ENCODE measurements around the gene NAGK. TPM values are rescaled to one million over a fixed set of nuclear protein-coding genes. Genes with fewer than 3 reads are reported as not detected.
"Not testable (repeated sequence)": the region's sequence is repeated elsewhere in the genome, so short reads cannot be mapped to it uniquely, and the experiment has no call there.

Gene NAGK
- polyA plus RNA-seq, 1 donor, result 74.0 TPM

DNA sequence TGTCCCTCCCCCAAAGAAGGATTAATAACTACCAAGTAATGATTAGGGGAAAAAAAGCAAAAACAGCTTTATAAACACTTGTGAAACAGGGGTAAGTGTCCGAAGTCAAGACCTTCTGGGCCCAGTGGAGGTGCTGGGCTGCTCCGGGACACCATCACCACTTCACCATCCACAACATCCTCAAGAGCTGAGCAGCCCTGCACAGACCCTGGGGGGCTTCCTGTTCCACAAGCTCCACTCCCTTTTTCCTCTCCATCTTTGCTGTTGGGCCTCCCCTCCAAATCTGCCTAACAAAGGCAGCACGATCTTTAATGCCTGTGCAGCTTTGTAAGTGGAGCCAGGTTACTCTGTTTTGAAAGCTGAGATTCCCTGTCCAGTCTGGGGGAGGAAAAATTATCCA, 14.8 kb downstream of the NAGK start:
- H3K4me1 ChIP-seq (ENCODE audit: control insufficient read depth, insufficient read depth, low read length); H3K4me3 ChIP-seq (ENCODE audit: low read length); H3K27ac ChIP-seq (ENCODE audit: low read length); H3K9me3 ChIP-seq (ENCODE audit: control insufficient read depth, low read depth, low read length); DNase-seq; H3K36me3 ChIP-seq (ENCODE audit: control insufficient read depth, insufficient read depth, low read length): not testable (repeated sequence)
- no CpG with 5 or more reads among the region's 3 CpGs for WGBS (ENCODE audit: insufficient coverage, low lambda C conversion rate)
- peaks cover 16% of the 10 kb centered on the region for H3K27me3 ChIP-seq (ENCODE audit: control insufficient read depth, insufficient read depth, low read length)

DNA sequence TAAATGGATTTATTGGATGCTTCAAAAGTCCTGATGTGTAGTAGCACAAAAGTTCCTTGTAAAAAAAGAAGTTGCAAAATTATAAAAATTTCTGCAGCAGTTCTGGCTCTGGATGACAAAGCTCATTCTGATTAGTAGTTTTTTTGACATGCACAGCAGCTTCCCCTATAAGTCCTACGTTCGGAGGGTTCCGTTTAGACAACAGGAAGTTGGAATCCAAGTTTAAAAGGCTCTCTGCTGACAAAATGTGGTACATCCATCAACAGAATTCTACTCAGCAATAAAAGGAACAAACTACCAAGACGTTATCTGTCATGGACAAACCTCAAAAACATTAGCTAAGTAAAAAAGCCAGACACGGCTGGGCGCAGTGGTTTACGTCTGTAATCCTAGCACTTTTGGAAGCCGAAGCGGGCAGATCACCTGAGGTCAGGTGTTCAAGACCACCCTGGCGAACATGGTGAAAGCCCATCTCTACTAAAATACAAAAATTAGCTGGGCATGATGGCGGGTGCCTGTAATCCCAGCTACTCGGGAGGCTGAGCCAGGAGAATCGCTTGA, 15.4 kb downstream of the NAGK start:
- not testable (repeated sequence) for H3K9me3 ChIP-seq (ENCODE audit: control insufficient read depth, low read depth, low read length); H3K36me3 ChIP-seq (ENCODE audit: control insufficient read depth, insufficient read depth, low read length); H3K4me1 ChIP-seq (ENCODE audit: control insufficient read depth, insufficient read depth, low read length); H3K4me3 ChIP-seq (ENCODE audit: low read length); DNase-seq; H3K27ac ChIP-seq (ENCODE audit: low read length)
- peaks cover 16% of the 10 kb centered on the region for H3K27me3 ChIP-seq (ENCODE audit: control insufficient read depth, insufficient read depth, low read length)
- WGBS (ENCODE audit: insufficient coverage, low lambda C conversion rate), result no CpG with 5 or more reads among the region's 13 CpGs

DNA sequence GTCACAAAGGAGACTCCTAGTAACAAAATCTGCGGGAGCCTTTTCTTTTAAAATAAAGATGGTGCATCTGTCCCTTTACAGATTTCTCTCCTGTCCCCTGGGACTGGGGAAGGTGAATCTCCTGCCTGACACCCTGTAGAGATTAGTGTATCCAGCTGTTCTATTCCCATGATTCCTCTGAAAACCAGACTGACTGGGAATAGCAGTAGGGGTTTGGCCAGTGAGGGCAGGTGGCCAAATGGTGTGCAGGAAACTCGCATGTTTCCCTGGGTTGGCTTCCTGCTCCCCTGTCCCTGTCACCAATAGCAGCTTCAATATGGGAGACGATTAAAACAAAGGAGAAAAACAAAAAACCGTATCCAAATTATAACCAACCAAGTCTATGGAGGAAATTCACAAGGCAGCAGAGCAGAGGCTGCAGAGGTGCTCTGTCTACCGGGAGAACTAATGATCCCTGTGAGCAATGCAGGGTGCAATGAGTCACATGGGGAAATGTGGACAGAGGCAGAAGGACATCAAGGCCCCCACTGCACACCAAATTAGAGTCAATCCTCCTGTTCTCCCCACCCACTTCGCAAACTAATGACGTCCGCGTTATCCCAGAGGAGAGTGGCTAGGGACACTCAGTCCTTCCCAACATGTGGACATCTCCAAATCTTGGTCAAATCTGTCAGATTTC, 17.0 kb downstream of the NAGK start:
- not testable (repeated sequence) for DNase-seq; H3K27ac ChIP-seq (ENCODE audit: low read length); H3K4me3 ChIP-seq (ENCODE audit: low read length); H3K4me1 ChIP-seq (ENCODE audit: control insufficient read depth, insufficient read depth, low read length); H3K36me3 ChIP-seq (ENCODE audit: control insufficient read depth, insufficient read depth, low read length); H3K9me3 ChIP-seq (ENCODE audit: control insufficient read depth, low read depth, low read length)
- peaks cover 16% of the 10 kb centered on the region for H3K27me3 ChIP-seq (ENCODE audit: control insufficient read depth, insufficient read depth, low read length)
- WGBS (ENCODE audit: insufficient coverage, low lambda C conversion rate), result no CpG with 5 or more reads among the region's 9 CpGs

DNA sequence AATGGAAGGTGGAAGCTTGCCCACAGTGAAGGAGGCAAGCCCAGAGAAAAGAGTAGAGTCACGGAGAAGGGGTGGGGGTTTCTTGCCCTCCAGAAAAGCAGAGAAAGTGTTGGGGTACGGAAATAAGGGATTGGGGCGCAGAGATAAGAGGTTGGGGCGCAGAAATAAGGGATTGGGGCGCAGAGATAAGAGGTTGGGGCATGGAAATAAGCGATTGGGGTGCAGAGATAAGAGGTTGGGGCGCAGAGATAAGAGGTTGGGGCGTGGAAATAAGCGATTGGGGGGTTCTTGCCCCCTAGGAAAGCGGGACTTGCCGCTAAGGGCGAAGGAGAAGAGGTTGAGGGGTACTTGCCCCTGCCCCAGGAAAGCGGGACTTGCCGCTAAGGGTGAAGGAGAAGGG, 21.0 kb downstream of the NAGK start:
- WGBS (ENCODE audit: insufficient coverage, low lambda C conversion rate), result no CpG with 5 or more reads among the region's 14 CpGs
- H3K9me3 ChIP-seq (ENCODE audit: control insufficient read depth, low read depth, low read length); H3K36me3 ChIP-seq (ENCODE audit: control insufficient read depth, insufficient read depth, low read length); DNase-seq; H3K27ac ChIP-seq (ENCODE audit: low read length); H3K4me1 ChIP-seq (ENCODE audit: control insufficient read depth, insufficient read depth, low read length); H3K4me3 ChIP-seq (ENCODE audit: low read length): not testable (repeated sequence)
- peaks cover 16% of the 10 kb centered on the region for H3K27me3 ChIP-seq (ENCODE audit: control insufficient read depth, insufficient read depth, low read length)

DNA sequence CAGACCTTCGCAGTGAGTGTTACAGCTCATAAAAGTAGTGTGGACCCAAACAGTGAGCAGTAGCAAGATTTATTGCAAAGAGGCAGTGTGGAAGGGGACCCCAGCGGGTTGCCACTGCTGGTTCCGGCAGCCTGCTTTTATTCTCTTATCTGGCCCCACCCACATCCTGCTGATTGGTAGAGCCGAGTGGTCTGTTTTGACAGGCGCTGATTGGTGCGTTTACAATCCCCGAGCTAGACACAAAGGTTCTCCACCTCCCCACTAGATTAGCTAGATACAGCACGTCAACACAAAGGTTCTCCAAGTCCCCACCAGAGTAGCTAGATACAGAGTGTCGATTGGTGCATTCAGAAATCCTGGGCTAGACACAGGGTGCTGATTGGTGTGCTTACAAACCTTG, 23.4 kb downstream of the NAGK start:
- DNase-seq; H3K27me3 ChIP-seq (ENCODE audit: control insufficient read depth, insufficient read depth, low read length); H3K4me3 ChIP-seq (ENCODE audit: low read length); H3K4me1 ChIP-seq (ENCODE audit: control insufficient read depth, insufficient read depth, low read length); H3K9me3 ChIP-seq (ENCODE audit: control insufficient read depth, low read depth, low read length); H3K27ac ChIP-seq (ENCODE audit: low read length); H3K36me3 ChIP-seq (ENCODE audit: control insufficient read depth, insufficient read depth, low read length): not testable (repeated sequence)
- WGBS (ENCODE audit: insufficient coverage, low lambda C conversion rate), result no CpG with 5 or more reads among the region's 9 CpGs

DNA sequence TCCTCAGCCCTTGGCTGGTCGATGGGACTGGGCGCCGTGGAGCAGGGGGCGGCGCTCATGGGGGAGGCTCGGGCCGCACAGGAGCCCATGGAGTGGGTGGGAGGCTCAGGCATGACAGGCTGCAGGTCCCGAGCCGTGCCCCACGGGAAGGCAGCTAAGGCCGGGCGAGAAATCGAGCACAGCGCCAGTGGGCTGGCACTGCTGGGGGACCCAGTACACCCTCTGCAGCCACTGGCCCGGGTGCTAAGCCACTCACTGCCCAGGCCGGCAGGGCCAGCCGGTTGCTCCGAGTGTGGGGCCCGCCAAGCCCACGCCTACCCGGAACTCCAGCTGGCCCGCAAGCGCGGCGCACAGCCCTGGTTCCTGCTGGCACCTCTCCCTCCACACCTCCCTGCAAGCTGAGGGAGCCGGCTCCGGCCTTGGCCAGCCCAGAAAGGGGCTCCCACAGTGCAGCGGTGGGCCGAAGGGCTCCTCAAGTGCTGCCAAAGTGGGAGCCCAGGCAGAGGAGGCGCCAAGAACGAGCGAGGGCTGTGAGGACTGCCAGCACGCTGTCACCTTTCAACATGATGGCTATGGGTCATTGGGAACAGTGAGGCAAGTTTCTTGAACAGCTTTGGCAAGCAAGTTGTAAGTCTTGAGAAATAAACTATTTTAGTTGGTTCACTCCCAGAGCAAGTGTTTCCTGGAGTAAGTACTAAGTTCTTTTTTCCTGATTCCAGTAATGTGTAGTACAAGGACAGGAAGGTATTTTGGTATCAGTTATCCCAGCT, 24.2 kb downstream of the NAGK start:
- H3K27ac ChIP-seq (ENCODE audit: low read length); H3K4me3 ChIP-seq (ENCODE audit: low read length); H3K9me3 ChIP-seq (ENCODE audit: control insufficient read depth, low read depth, low read length); H3K27me3 ChIP-seq (ENCODE audit: control insufficient read depth, insufficient read depth, low read length); DNase-seq; H3K4me1 ChIP-seq (ENCODE audit: control insufficient read depth, insufficient read depth, low read length); H3K36me3 ChIP-seq (ENCODE audit: control insufficient read depth, insufficient read depth, low read length): not testable (repeated sequence)
- no CpG with 5 or more reads among the region's 33 CpGs for WGBS (ENCODE audit: insufficient coverage, low lambda C conversion rate)

DNA sequence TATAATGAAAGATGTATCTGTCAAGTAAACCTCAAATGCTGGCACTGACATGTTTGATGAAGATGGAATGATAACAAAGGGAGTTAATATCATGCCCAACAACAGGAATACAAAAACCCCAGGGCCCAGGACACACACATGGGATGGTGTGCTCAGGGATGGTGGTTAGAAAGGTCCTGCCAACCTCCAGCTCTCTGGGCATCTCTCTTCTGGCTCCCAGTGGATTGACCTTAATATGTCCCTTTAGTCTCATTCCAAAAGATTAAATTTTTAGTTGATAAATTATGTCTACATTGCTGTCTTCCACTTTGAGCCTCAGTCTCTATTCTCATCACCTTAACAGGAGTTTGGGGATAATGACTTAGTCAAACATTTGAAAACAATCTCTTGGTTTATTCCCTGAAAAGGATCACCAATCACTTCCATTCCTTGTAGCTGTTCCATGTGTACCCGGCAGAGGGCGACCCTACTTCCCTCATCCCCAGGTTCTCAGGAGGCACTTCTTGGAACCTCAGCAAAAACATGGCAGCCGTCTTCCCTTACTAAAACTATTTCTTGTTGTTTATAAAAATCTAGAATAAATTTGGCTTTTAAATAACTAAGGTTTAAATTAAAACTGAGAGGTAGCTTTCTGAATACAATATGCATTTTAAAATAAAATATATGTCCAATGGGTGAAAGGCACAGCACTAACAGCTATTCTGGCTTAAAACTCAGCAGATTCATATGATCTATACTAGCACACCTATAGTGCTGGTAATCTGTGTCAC, 31.9 kb downstream of the NAGK start:
- WGBS (ENCODE audit: insufficient coverage, low lambda C conversion rate), result no CpG with 5 or more reads among the region's 3 CpGs
- peak; percentile 16 to 30 for DNase-seq
- Histone ChIP-seq H3K4me1 (ENCODE audit: control insufficient read depth, insufficient read depth, low read length) (no peaks in the 10 kb centered on the region), H3K27me3 (ENCODE audit: control insufficient read depth, insufficient read depth, low read length) (no peaks in the 10 kb centered on the region), H3K9me3 (ENCODE audit: control insufficient read depth, low read depth, low read length) (no peaks in the 10 kb centered on the region), H3K4me3 (ENCODE audit: low read length) (no peak overlapping the region), H3K27ac (ENCODE audit: low read length) (no peak overlapping the region), H3K36me3 (ENCODE audit: control insufficient read depth, insufficient read depth, low read length) (no peaks in the 10 kb centered on the region)

DNA sequence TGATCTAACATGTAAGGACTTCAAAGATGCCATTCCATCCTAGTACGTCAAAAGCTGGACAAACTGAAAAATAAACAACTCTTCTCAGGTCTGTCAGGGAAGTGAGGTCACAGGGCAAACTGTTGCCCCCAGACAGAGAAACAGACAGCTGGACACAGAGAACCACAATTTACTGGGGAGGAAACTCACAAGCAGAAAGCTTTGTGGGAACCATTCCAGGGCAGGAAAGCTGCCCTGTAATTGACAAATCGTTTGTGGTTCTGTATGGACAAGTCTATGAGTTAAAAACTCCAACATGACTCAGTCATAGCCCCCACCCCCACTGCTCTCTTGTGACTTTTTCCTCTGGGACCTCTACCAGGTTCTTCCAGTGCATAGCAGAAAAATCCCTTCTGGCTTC, 33.2 kb downstream of the NAGK start:
- Histone ChIP-seq H3K36me3 (ENCODE audit: control insufficient read depth, insufficient read depth, low read length) (no peaks in the 10 kb centered on the region), H3K27me3 (ENCODE audit: control insufficient read depth, insufficient read depth, low read length) (no peaks in the 10 kb centered on the region), H3K4me3 (ENCODE audit: low read length) (no peak overlapping the region), H3K4me1 (ENCODE audit: control insufficient read depth, insufficient read depth, low read length) (no peaks in the 10 kb centered on the region), H3K27ac (ENCODE audit: low read length) (no peak overlapping the region), H3K9me3 (ENCODE audit: control insufficient read depth, low read depth, low read length) (no peaks in the 10 kb centered on the region)
- no peak for DNase-seq
- no CpG with 5 or more reads among the region's 2 CpGs for WGBS (ENCODE audit: insufficient coverage, low lambda C conversion rate)

DNA sequence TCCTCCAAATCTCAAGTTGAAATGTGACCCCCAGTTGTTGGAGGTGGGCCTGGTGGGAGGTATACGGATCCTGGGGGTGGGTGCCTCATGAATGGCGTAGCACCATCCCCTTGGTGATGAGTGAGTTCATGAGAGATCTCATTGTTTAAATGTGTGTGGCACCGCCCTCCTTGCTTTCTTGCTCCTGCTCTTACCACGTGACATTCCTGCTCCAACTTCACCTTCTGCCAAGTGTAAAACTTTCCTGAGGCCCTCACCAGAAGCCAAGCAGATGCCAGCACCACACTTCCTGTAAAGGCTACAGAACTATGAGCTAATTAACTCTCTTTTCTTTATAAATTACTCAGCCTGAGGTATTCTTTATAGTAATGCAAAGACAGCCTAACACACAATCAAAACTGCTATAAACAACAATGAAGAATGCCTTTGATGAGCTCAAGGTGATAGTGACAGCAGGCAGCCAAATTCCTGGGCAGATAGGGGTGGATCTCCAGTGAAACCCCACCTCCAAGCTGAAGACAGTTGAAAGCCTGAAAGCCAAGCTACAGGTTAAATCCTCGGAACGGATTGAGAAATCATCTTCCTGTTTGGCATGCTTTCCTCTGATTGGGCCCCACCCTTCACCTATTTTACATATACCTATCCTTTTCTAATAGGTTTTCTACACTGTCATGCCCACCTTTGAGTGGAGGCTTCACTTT, 34.7 kb downstream of the NAGK start:
- WGBS (ENCODE audit: insufficient coverage, low lambda C conversion rate), result 100% methylated on average over 1 of the region's 6 CpGs
- Histone ChIP-seq H3K9me3 (ENCODE audit: control insufficient read depth, low read depth, low read length) (no peaks in the 10 kb centered on the region), H3K27me3 (ENCODE audit: control insufficient read depth, insufficient read depth, low read length) (no peaks in the 10 kb centered on the region), H3K4me1 (ENCODE audit: control insufficient read depth, insufficient read depth, low read length) (no peaks in the 10 kb centered on the region), H3K4me3 (ENCODE audit: low read length) (no peak overlapping the region), H3K36me3 (ENCODE audit: control insufficient read depth, insufficient read depth, low read length) (no peaks in the 10 kb centered on the region), H3K27ac (ENCODE audit: low read length) (no peak overlapping the region)
- DNase-seq, result no peak

DNA sequence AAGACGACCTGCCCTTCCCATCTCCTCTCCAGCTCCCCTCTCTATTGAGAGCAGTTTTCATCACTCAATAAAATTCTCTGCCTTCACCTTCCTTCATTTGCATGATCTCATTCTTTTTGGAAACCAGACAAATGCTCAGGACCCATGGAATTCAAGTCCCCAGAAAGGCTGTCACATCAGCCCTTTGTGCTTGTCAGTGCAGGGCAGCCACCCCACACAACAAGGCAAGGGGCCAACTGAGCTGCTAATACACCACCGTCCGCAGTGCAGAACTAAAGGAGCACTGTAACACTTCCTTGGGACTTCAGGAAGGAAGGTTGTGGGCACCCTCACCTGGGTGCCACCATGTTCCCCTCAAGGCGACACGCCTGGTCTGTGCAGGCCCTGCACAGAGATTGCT, 35.4 kb downstream of the NAGK start:
- no peak for DNase-seq
- Histone ChIP-seq H3K27me3 (ENCODE audit: control insufficient read depth, insufficient read depth, low read length) (no peaks in the 10 kb centered on the region), H3K4me1 (ENCODE audit: control insufficient read depth, insufficient read depth, low read length) (no peaks in the 10 kb centered on the region), H3K4me3 (ENCODE audit: low read length) (no peak overlapping the region), H3K36me3 (ENCODE audit: control insufficient read depth, insufficient read depth, low read length) (no peaks in the 10 kb centered on the region), H3K9me3 (ENCODE audit: control insufficient read depth, low read depth, low read length) (no peaks in the 10 kb centered on the region), H3K27ac (ENCODE audit: low read length) (no peak overlapping the region)
- no CpG with 5 or more reads among the region's 5 CpGs for WGBS (ENCODE audit: insufficient coverage, low lambda C conversion rate)

Data from large intestine (tissue), 3 donors.